HepG2 (cell line): ENCODE data around the gene LCN2. TPM values are rescaled to one million over a fixed set of nuclear protein-coding genes. Genes with fewer than 3 reads are reported as not detected.

Experiments
- CBFB ChIP-seq: sonication (generic); formaldehyde crosslinking; IDR thresholded peaks from 2 replicates; pipeline ENCODE4 v1.4.0; 2020; ENCODE audit warnings: missing genetic modification reagents
- EP300 ChIP-seq, 3 experiments: sonication (generic) in 1 of 3; formaldehyde crosslinking in 1 of 3; IDR thresholded peaks; 2 replicates each; pipeline versions ENCODE4 v1.5.1 to v1.6.1; 2011 to 2020; ENCODE audit warnings: low read depth in 2 of 3, low read length in 2 of 3, borderline replicate concordance in 1 of 3, improper control_type of control experiment in 1 of 3, mild to moderate bottlenecking in 1 of 3, missing genetic modification reagents in 1 of 3, moderate library complexity in 1 of 3
- FIP1L1 ChIP-seq: fragments of 200-400 bp; formaldehyde crosslinking; IDR thresholded peaks from 2 replicates; pipeline ENCODE4 v1.6.1; 2018; ENCODE audit warnings: low read depth, mild to moderate bottlenecking, low read length, moderate library complexity, borderline replicate concordance; ENCODE audit not compliant: insufficient read depth
- IRF2 ChIP-seq: IDR thresholded peaks from 2 replicates; pipeline ENCODE4 v1.6.1; 2018; ENCODE audit warnings: missing genetic modification reagents, missing compliant biosample characterization
- ISX ChIP-seq: sonication (generic); formaldehyde crosslinking; conservative IDR thresholded peaks from 2 replicates; pipeline ENCODE4 v1.5.0; 2020; ENCODE audit warnings: missing genetic modification reagents
- KAT7 ChIP-seq: IDR thresholded peaks from 2 replicates; pipeline ENCODE4 v1.6.1; 2018; ENCODE audit warnings: borderline replicate concordance, missing compliant biosample characterization
- KMT2B ChIP-seq: IDR thresholded peaks from 2 replicates; pipeline ENCODE4 v1.6.1; 2016; ENCODE audit warnings: missing genetic modification reagents, missing compliant biosample characterization
- NFATC3 ChIP-seq: sonication (generic); formaldehyde crosslinking; IDR thresholded peaks from 2 replicates; pipeline ENCODE4 v1.5.1; 2020; ENCODE audit warnings: mild to moderate bottlenecking, missing genetic modification reagents
- NFE2L2 ChIP-seq: fragments of 150-350 bp; IDR thresholded peaks from 2 replicates; pipeline ENCODE4 v1.6.1; 2014; ENCODE audit warnings: low read length
- POLR2A ChIP-seq, 2 experiments: IDR thresholded peaks; 2 replicates each; pipeline ENCODE4 v1.6.1; 2011; ENCODE audit warnings: low read depth in 2 of 2, low read length in 2 of 2, mild to moderate bottlenecking in 1 of 2, moderate library complexity in 1 of 2; ENCODE audit not compliant: insufficient read depth in 1 of 2
- TAF1 ChIP-seq: sonication (generic); formaldehyde crosslinking; IDR thresholded peaks from 2 replicates; pipeline ENCODE4 v1.4.0; 2020; ENCODE audit warnings: missing genetic modification reagents
- ZNF562 ChIP-seq: sonication (generic); formaldehyde crosslinking; IDR thresholded peaks from 2 replicates; pipeline ENCODE4 v1.8.0; 2022; ENCODE audit warnings: missing genetic modification reagents, borderline replicate concordance
- ZSCAN31 ChIP-seq: sonication (generic); formaldehyde crosslinking; IDR thresholded peaks from 2 replicates; pipeline ENCODE4 v1.5.0; 2020; ENCODE audit warnings: low read depth, mild to moderate bottlenecking, missing genetic modification reagents
- polyA plus RNA-seq, 8 experiments: library from polyadenylated mRNA; depleted of rRNA in 3 of 8; stranded (reverse) in 7 of 8; unstranded in 1 of 8; fragments of >200 nt; fragmentation: Illumina TruSeq in 4 of 8; extraction: Trizol in 4 of 8; gene quantifications; 2 replicates each; pipeline versions ENCODE4 v1.2.1 to v1.2.3, GENCODE V29; 2011 to 2016; ENCODE audit warnings: low read depth in 4 of 8, missing spikeins in 1 of 8, mixed read lengths in 1 of 8; ENCODE audit not compliant: insufficient read depth in 1 of 8
- total RNA-seq, 5 experiments: library from RNA; depleted of rRNA; stranded (reverse); fragments of >200 nt; fragmentation: Illumina TruSeq; extraction: Trizol; gene quantifications; 2 replicates each; pipeline ENCODE4 v1.2.3, GENCODE V29; 2016; ENCODE audit warnings: low read depth in 1 of 5
- TF ChIP-seq, protein P1 (sequence below): sonication (generic); formaldehyde crosslinking; IDR thresholded peaks from 2 replicates; pipeline ENCODE4 v1.5.0; 2020; ENCODE audit warnings: mild to moderate bottlenecking, missing genetic modification reagents
- TF ChIP-seq, protein P2 (sequence below): sonication (generic); formaldehyde crosslinking; IDR thresholded peaks from 2 replicates; pipeline ENCODE4 v1.8.0; 2022; ENCODE audit warnings: mild to moderate bottlenecking, missing genetic modification reagents; ENCODE audit not compliant: insufficient replicate concordance
- TF ChIP-seq, protein P3 (sequence below): sonication (generic); formaldehyde crosslinking; IDR thresholded peaks from 2 replicates; pipeline ENCODE4 v1.5.0; 2020; ENCODE audit warnings: mild to moderate bottlenecking, missing genetic modification reagents
- TF ChIP-seq, protein P4 (sequence below): sonication (generic); formaldehyde crosslinking; IDR thresholded peaks from 2 replicates; pipeline ENCODE4 v1.5.0; 2020; ENCODE audit warnings: mild to moderate bottlenecking, missing genetic modification reagents, moderate library complexity
- TF ChIP-seq, protein P5 (sequence below): IDR thresholded peaks from 2 replicates; pipeline ENCODE4 v1.6.1; 2016; ENCODE audit warnings: mild to moderate bottlenecking

The LCN2 gene
- total and polyA plus RNA-seq, 2 of the 13 experiments (the other 11 are each of a cell fraction or from before 2014, with no cell fraction given), result 0.38 to 1.4 TPM

DNA sequence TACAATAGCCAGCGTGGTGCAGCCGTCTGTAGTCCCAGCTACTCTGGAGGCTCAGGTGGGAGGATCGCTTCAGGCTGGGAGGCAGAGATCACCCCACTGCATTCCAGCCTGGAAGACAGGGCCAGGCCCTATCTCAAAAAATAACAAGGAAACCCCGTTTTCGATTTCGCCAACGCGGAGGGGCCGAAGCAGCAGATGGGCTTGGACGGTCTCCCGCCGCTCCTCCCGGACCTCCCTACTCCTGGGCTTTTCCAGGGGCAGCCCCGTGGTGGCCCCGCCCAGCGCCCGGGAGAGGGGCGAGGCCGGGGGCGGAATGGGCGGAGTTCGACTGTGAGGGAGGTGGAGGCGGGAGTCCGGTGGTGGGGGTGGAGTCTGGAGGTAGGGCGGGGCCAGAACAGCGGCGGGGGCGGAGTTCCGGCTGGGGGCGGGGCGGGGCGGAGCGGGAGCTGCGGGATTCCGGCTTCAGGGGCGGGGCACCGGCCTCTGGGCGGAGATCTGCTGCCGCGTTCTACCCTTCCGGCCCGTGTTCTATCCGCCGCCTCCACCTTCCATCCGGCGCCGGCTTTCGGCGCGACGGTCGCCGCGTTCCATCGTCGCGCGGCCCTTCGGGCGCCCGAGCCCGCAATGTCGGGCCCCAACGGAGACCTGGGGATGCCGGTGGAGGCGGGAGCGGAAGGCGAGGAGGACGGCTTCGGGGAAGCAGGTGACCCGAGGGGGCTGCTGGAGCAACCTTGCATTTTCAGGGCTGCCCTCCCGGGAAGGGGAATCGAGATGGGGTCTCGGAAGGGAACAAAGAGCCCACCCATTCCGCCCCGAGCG, 10.7 kb downstream of the LCN2 start, which contains the start of gene BBLN (continued):
- no peak for TF ChIP-seq ZNF562 (CRISPR knock-in tag)
- peak; percentile 65 to 77 for TF ChIP-seq POLR2A (IDR thresholded peaks at IDR 0.05; ENCODE audit: insufficient read depth in 1 of 2, low read depth in 2 of 2, low read length in 2 of 2)
- TF ChIP-seq TAF1 (CRISPR knock-in tag), result peak; percentile 70; the same call in 1 of the 2 replicates
- TF ChIP-seq, protein P1, sequence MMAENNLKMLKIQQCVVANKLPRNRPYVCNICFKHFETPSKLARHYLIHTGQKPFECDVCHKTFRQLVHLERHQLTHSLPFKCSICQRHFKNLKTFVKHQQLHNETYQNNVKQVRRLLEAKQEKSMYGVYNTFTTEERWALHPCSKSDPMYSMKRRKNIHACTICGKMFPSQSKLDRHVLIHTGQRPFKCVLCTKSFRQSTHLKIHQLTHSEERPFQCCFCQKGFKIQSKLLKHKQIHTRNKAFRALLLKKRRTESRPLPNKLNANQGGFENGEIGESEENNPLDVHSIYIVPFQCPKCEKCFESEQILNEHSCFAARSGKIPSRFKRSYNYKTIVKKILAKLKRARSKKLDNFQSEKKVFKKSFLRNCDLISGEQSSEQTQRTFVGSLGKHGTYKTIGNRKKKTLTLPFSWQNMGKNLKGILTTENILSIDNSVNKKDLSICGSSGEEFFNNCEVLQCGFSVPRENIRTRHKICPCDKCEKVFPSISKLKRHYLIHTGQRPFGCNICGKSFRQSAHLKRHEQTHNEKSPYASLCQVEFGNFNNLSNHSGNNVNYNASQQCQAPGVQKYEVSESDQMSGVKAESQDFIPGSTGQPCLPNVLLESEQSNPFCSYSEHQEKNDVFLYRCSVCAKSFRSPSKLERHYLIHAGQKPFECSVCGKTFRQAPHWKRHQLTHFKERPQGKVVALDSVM, result peak; percentile 95
- 0 out of 2 replicates have a peak, but pooled peaks have one; percentile 15 for TF ChIP-seq IRF2
- peak; percentile 75 for TF ChIP-seq ZSCAN31 (CRISPR knock-in tag)
- TF ChIP-seq, protein P2, sequence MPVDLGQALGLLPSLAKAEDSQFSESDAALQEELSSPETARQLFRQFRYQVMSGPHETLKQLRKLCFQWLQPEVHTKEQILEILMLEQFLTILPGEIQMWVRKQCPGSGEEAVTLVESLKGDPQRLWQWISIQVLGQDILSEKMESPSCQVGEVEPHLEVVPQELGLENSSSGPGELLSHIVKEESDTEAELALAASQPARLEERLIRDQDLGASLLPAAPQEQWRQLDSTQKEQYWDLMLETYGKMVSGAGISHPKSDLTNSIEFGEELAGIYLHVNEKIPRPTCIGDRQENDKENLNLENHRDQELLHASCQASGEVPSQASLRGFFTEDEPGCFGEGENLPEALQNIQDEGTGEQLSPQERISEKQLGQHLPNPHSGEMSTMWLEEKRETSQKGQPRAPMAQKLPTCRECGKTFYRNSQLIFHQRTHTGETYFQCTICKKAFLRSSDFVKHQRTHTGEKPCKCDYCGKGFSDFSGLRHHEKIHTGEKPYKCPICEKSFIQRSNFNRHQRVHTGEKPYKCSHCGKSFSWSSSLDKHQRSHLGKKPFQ (CRISPR knock-in tag), result peak; percentile 27
- no peak; the same call in 1 of the 2 replicates for TF ChIP-seq NFATC3 (CRISPR knock-in tag)
- TF ChIP-seq ISX (CRISPR knock-in tag), result 0 out of 2 replicates have a peak, but pooled peaks have one; percentile 59
- peak in 1 of 2 experiments; percentile 18; a peak in 1 of 4 replicates for TF ChIP-seq EP300 (IDR thresholded peaks at IDR 0.05; ENCODE audit: low read depth in 2 of 2, low read length in 2 of 2)
- no peak; the same call in 1 of the 2 replicates for TF ChIP-seq EP300 (CRISPR knock-in tag; IDR thresholded peaks at IDR 0.05; ENCODE audit: borderline replicate concordance)
- TF ChIP-seq, protein P3, sequence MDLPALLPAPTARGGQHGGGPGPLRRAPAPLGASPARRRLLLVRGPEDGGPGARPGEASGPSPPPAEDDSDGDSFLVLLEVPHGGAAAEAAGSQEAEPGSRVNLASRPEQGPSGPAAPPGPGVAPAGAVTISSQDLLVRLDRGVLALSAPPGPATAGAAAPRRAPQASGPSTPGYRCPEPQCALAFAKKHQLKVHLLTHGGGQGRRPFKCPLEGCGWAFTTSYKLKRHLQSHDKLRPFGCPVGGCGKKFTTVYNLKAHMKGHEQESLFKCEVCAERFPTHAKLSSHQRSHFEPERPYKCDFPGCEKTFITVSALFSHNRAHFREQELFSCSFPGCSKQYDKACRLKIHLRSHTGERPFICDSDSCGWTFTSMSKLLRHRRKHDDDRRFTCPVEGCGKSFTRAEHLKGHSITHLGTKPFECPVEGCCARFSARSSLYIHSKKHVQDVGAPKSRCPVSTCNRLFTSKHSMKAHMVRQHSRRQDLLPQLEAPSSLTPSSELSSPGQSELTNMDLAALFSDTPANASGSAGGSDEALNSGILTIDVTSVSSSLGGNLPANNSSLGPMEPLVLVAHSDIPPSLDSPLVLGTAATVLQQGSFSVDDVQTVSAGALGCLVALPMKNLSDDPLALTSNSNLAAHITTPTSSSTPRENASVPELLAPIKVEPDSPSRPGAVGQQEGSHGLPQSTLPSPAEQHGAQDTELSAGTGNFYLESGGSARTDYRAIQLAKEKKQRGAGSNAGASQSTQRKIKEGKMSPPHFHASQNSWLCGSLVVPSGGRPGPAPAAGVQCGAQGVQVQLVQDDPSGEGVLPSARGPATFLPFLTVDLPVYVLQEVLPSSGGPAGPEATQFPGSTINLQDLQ, result peak; percentile 99
- 0 out of 2 replicates have a peak, but pooled peaks have one; percentile 17 for TF ChIP-seq CBFB (CRISPR knock-in tag)
- 0 out of 2 replicates have a peak, but pooled peaks have one; percentile 34 for TF ChIP-seq KMT2B (CRISPR knock-in tag)
- TF ChIP-seq KAT7, result peak; percentile 70; the same call in 1 of the 2 replicates
- TF ChIP-seq, protein P4, sequence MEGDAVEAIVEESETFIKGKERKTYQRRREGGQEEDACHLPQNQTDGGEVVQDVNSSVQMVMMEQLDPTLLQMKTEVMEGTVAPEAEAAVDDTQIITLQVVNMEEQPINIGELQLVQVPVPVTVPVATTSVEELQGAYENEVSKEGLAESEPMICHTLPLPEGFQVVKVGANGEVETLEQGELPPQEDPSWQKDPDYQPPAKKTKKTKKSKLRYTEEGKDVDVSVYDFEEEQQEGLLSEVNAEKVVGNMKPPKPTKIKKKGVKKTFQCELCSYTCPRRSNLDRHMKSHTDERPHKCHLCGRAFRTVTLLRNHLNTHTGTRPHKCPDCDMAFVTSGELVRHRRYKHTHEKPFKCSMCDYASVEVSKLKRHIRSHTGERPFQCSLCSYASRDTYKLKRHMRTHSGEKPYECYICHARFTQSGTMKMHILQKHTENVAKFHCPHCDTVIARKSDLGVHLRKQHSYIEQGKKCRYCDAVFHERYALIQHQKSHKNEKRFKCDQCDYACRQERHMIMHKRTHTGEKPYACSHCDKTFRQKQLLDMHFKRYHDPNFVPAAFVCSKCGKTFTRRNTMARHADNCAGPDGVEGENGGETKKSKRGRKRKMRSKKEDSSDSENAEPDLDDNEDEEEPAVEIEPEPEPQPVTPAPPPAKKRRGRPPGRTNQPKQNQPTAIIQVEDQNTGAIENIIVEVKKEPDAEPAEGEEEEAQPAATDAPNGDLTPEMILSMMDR (CRISPR knock-in tag), result 0 out of 2 replicates have a peak, but pooled peaks have one; percentile 12
- TF ChIP-seq, protein P5, sequence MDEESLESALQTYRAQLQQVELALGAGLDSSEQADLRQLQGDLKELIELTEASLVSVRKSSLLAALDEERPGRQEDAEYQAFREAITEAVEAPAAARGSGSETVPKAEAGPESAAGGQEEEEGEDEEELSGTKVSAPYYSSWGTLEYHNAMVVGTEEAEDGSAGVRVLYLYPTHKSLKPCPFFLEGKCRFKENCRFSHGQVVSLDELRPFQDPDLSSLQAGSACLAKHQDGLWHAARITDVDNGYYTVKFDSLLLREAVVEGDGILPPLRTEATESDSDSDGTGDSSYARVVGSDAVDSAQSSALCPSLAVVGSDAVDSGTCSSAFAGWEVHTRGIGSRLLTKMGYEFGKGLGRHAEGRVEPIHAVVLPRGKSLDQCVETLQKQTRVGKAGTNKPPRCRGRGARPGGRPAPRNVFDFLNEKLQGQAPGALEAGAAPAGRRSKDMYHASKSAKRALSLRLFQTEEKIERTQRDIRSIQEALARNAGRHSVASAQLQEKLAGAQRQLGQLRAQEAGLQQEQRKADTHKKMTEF, result peak; percentile 28; the same call in 1 of the 2 replicates
- TF ChIP-seq NFE2L2, result no peak
- no peak for TF ChIP-seq FIP1L1
